Heart right ventricle (tissue), 16 donors: ENCODE data around the gene TCAF1. TPM values are rescaled to one million over a fixed set of nuclear protein-coding genes. Genes with fewer than 3 reads are reported as not detected.
A peak's percentile ranks its signal among the peaks of the same experiment; 100 is the strongest.

ENCODE experiments used
- ATAC-seq, 8 donors: fragments of 200-7000 bp; cut with Tn5 transposase; one replicate each; pipeline ENCODE4 v1.9.1; 2020; ENCODE audit warnings: mild to moderate bottlenecking in 8 of 8, moderate library complexity in 8 of 8, moderate number of reproducible peaks in 1 of 8
- DNase-seq, 2 donors: peaks; one replicate each; pipeline ENCODE4 v3.0.0-alpha.2; 2020
- H3K27ac ChIP-seq, 10 donors: fragments of 200-600 bp; sonication (generic) in 2 of 10; one replicate each; pipeline versions ENCODE4 v1.5.0 to v1.8.0; 2020 to 2022; ENCODE audit warnings: mild to moderate bottlenecking in 3 of 10
- H3K27me3 ChIP-seq, 7 donors: fragments of 200-600 bp; one replicate each; pipeline ENCODE4 v1.8.0; 2021 to 2022; ENCODE audit warnings: mild to moderate bottlenecking in 2 of 7
- H3K36me3 ChIP-seq, 9 donors: fragments of 200-600 bp; sonication (generic) in 1 of 9; one replicate each; pipeline versions ENCODE4 v1.5.0 to v1.8.0; 2020 to 2022; ENCODE audit warnings: mild to moderate bottlenecking in 2 of 9
- H3K4me1 ChIP-seq, 9 donors: fragments of 200-600 bp; sonication (generic) in 1 of 9; one replicate each; pipeline versions ENCODE4 v1.5.0 to v1.8.0; 2020 to 2022; ENCODE audit warnings: mild to moderate bottlenecking in 4 of 9
- H3K4me3 ChIP-seq, 10 donors: fragments of 200-600 bp; sonication (generic) in 2 of 10; one replicate each; pipeline versions ENCODE4 v1.5.0 to v1.8.0; 2020 to 2022; ENCODE audit warnings: mild to moderate bottlenecking in 7 of 10, moderate library complexity in 2 of 10
- H3K9me3 ChIP-seq, 11 donors: fragments of 200-600 bp in 10 of 11; sonication (generic) in 2 of 11; one replicate each; pipeline versions ENCODE4 v1.5.0 to v1.8.0; 2013 to 2022; ENCODE audit warnings: mild to moderate bottlenecking in 2 of 11, control low read depth in 1 of 11, moderate library complexity in 1 of 11
- WGBS, 2 donors: extraction: QIAGEN DNeasy Blood & Tissue Kit; methylation state at CpG; one replicate each; pipeline ENCODE4 v1.1.7; 2013; ENCODE audit warnings: inconsistent platforms in 1 of 2; 5-methylcytosine and 5-hydroxymethylcytosine counted together
- intact Hi-C, 10 donors: fragments of 100-400 bp; cut with DNase I; formaldehyde crosslinking; loops; one replicate each; pipeline versions ENCODE4 v1.11.1 to v1.14.2; 2022
- polyA plus RNA-seq, 2 donors: library from polyadenylated mRNA; stranded (reverse); fragments of 200-250 nt; gene quantifications; one replicate each; pipeline ENCODE4 v1.2.3, GENCODE V29; 2013
- total RNA-seq, 10 donors: library from RNA; stranded (reverse); fragmentation: NEBNext Ultra II Directional in 3 of 10; extraction: Animal tissue kit (Norgen Biotek cat#: 25700) in 3 of 10; gene quantifications; one replicate each; pipeline versions ENCODE4 v1.2.1 to v1.2.4, GENCODE V29; 2021 to 2023
- TF ChIP-seq, protein P1 (sequence below), 9 donors: fragments of 200-600 bp; sonication (generic) in 2 of 9; IDR thresholded peaks; one replicate each; pipeline versions ENCODE4 v1.5.0 to v1.8.0; 2021 to 2022; ENCODE audit warnings: antibody characterized with exemption in 9 of 9, mild to moderate bottlenecking in 5 of 9, moderate library complexity in 1 of 9
- donor health status: Arrhythmogenic right ventricular cardiomyopathy.
- donor health status: ischemic (EF 13 %, LVEDD 7.1; RV severe dilation, severe dysfunction).
- donor health status: healthy with polysubstance abuse.
- donor health status: DM: no; HTN: yes; CAD: no.
- donor health status: DM: no; HTN: no; CAD: no.
- donor health status: ischemic (EF 25% LVEDD 6.9; RV normal size, moderate dysfunction).
- donor health status: ischemic (EF 25% LVEDD 5.7; RV mildly dilated, moderate dysfunction).
- donor health status: healthy.
- donor health status: DM: yes; HTN: yes; CAD: no.
- donor health status: Ischemic cardiomyopathy.
- donor health status: ischemic (EF 35%, LVEDD 5.7; RV mildly dilated, moderate dysfunction).
- donor health status: nonischemic (EF 11% LVEDD 7.7; RV severe dilation, severe dysfunction).
- donor health status: DM: yes; HTN: yes; CAD: no.
- donor health status: PGD.
- donor health status: ischemic (EF 29% LVEDD 5.4; RV normal size, mild dysfunction).
- donor health status: nonischemic (EF 23%, LVEDD 6.1; RV moderate dilation, normal function).

Gene TCAF1
- total and polyA plus RNA-seq, 12 donors = 9.3 to 62.8 (median 55.5) TPM

DNA sequence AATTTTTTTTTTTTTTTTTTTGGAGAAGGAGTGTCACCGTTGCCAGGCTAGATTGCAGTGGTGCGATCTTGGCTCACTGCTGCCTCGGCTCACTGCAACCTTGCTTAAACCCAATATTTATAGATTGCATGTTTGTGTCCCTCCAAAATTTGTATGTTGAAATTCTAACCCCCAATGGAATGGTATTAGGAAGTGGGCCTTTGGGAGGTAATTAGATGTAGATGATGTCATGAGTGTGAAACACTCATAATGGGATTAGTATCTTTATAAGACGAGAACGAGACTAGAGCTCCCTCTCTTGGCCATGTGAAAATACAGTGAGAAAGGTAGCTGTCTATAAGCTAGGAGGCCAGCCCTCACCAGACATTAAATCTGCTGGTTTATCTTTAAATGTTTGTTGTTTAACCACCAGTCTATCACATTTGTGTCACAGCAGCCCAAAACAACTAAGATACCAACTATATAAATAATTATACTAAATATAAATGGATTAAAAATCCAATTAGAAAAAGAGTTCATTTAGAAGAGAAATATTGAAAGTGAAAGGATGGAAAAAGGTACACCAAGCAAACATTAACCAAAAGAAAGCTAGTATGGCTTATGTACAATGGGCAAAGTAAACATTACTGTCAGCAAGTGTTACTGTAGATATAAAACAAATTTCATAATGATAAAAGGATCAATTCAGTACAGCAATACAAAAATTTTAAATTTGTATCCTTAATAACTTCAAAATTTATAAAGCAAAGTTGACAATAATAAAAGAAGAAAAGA lies 9.3 kb downstream of the TCAF1 start:
- intact Hi-C loops = no loop called here
- TF ChIP-seq, protein P1, sequence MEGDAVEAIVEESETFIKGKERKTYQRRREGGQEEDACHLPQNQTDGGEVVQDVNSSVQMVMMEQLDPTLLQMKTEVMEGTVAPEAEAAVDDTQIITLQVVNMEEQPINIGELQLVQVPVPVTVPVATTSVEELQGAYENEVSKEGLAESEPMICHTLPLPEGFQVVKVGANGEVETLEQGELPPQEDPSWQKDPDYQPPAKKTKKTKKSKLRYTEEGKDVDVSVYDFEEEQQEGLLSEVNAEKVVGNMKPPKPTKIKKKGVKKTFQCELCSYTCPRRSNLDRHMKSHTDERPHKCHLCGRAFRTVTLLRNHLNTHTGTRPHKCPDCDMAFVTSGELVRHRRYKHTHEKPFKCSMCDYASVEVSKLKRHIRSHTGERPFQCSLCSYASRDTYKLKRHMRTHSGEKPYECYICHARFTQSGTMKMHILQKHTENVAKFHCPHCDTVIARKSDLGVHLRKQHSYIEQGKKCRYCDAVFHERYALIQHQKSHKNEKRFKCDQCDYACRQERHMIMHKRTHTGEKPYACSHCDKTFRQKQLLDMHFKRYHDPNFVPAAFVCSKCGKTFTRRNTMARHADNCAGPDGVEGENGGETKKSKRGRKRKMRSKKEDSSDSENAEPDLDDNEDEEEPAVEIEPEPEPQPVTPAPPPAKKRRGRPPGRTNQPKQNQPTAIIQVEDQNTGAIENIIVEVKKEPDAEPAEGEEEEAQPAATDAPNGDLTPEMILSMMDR (IDR thresholded peaks at IDR 0.05) = peak in 1 of 9 donors; percentile 28
- ATAC-seq = no peak
- H3K9me3 ChIP-seq = peaks cover 0 to 54% (median 14%) of the 10 kb centered on the region in 11 donors
- H3K4me3 ChIP-seq = no peak overlapping the region
- no peaks in the 10 kb centered on the region for H3K27me3 ChIP-seq
- WGBS, 2 donors = 82 to 91% methylated on average over 5 of the region's 5 CpGs
- H3K4me1 ChIP-seq = peaks cover 0 to 9% (median 0%) of the 10 kb centered on the region in 9 donors
- H3K27ac ChIP-seq = no peak overlapping the region
- peaks cover 0 to 24% (median 0%) of the 10 kb centered on the region in 9 donors for H3K36me3 ChIP-seq
- no peak for DNase-seq

DNA sequence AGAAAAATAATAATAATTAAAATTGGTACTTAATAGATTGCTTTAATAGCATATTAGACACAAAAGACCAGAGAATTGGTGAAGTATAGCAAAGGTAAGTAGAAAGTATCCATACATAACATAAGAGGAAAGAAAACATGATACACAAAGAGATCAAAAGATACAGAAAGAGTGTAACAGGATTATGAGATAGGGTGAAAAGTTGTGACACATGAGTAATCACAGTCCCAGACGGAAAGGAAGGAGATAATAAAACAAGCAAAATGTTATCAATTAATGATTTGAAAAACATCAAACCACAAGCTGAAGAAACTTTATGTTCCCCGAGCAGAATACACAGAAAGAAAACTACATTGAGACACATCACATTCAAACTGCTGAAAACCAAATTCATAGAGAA lies 10.5 kb downstream of the TCAF1 start:
- intact Hi-C loops = no loop called here
- Histone ChIP-seq H3K27ac (no peak overlapping the region), H3K27me3 (no peaks in the 10 kb centered on the region), H3K4me1 (peaks cover 0 to 8% (median 0%) of the 10 kb centered on the region in 9 donors), H3K36me3 (peaks cover 0 to 24% (median 0%) of the 10 kb centered on the region in 9 donors), H3K9me3 (peaks cover 0 to 54% (median 14%) of the 10 kb centered on the region in 11 donors), H3K4me3 (no peak overlapping the region)
- TF ChIP-seq, protein P1 (IDR thresholded peaks at IDR 0.05) = no peak
- DNase-seq = no peak
- WGBS, 2 donors = 65 to 85% methylated on average over 2 of the region's 2 CpGs
- no peak for ATAC-seq

DNA sequence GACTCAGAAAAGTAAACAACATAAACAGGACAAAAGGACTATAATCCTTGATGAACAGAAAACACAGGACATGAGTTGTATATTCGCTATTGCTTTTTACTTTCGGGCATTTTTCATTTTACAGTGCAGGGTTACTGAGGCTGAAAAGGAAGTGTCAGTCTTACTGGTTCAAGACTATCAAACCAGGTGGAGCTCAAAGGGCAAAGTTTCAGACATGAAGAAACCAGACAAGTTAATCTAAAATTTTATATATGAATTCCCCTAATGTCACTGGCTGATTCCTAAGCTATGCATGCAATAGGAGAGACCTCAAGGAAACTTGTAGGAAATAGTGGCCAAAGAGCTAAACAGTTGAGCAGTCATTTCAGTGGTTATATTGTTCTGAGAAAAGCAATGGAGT lies 11.4 kb downstream of the TCAF1 start:
- TF ChIP-seq, protein P1 (IDR thresholded peaks at IDR 0.05) = no peak
- H3K36me3 ChIP-seq = peaks cover 0 to 24% (median 0%) of the 10 kb centered on the region in 9 donors
- ATAC-seq = no peak
- H3K4me3 ChIP-seq = no peak overlapping the region
- intact Hi-C loops = no loop called here
- no peak overlapping the region for H3K27ac ChIP-seq
- no peaks in the 10 kb centered on the region for H3K27me3 ChIP-seq
- 97 to 99% methylated on average over 2 of the region's 2 CpGs for WGBS, 2 donors
- peaks cover 0 to 6% (median 0%) of the 10 kb centered on the region in 9 donors for H3K4me1 ChIP-seq
- DNase-seq = no peak
- H3K9me3 ChIP-seq = peaks cover 0 to 54% (median 14%) of the 10 kb centered on the region in 11 donors

- H3K27me3 ChIP-seq = peaks cover 0 to 14% (median 0%) of the 10 kb centered on the region in 7 donors
- no peak overlapping the region for H3K27ac ChIP-seq
- no peak for DNase-seq
- peaks cover 0 to 54% (median 14%) of the 10 kb centered on the region in 11 donors for H3K9me3 ChIP-seq
- TF ChIP-seq, protein P1 (IDR thresholded peaks at IDR 0.05) = no peak
- WGBS, 2 donors = 97 to 99% methylated on average over 2 of the region's 2 CpGs
- intact Hi-C loops = no loop called here
- H3K4me3 ChIP-seq = no peak overlapping the region
- no peak for ATAC-seq
- H3K36me3 ChIP-seq = peaks cover 0 to 24% (median 0%) of the 10 kb centered on the region in 9 donors
- peaks cover 0 to 13% (median 0%) of the 10 kb centered on the region in 9 donors for H3K4me1 ChIP-seq
Observed at GRCh38 chr7:143889068-143889467, 12.9 kb downstream of the TCAF1 start.
